Activated CD8-positive, alpha-beta memory T cell treated with anti-CD3 and anti-CD28 coated beads for 48 hours (primary cell): ENCODE measurements around the gene FSD1.

ENCODE experiments used
- DNase-seq, 3 experiments: peaks; one replicate each; pipeline ENCODE4 v3.0.0-alpha.2; 2020; ENCODE audit warnings: low read depth in 2 of 3, low spot score in 2 of 3

Gene FSD1

GRCh38 chr19:4362101-4362828 is 57.9 kb downstream of the FSD1 start:
- no peak for DNase-seq

GRCh38 chr19:4362831-4363545 is 58.6 kb downstream of the FSD1 start:
- no peak for DNase-seq

GRCh38 chr19:4363571-4364304 is 59.3 kb downstream of the FSD1 start:
- no peak for DNase-seq

- DNase-seq, result no peak
Measured at GRCh38 chr19:4365341-4365740, 60.9 kb downstream of the FSD1 start.

GRCh38 chr19:4365791-4366665 is 61.6 kb downstream of the FSD1 start:
- DNase-seq, result no peak

- no peak for DNase-seq
Measured at GRCh38 chr19:4366666-4367335, 62.4 kb downstream of the FSD1 start.

- no peak for DNase-seq
Measured at GRCh38 chr19:4367336-4367723, 62.9 kb downstream of the FSD1 start.

GRCh38 chr19:4367781-4368127 is 63.4 kb downstream of the FSD1 start:
- DNase-seq, result no peak

- no peak for DNase-seq
Measured at GRCh38 chr19:4368128-4368820, 63.9 kb downstream of the FSD1 start.

GRCh38 chr19:4369109-4369887 is 64.9 kb downstream of the FSD1 start:
- peak; percentile 39 to 57 (median 55) for DNase-seq

- DNase-seq, result peak; percentile 54 to 69 (median 55)
Measured at GRCh38 chr19:4369888-4370260, 65.5 kb downstream of the FSD1 start.

GRCh38 chr19:4370418-4371041 is 66.1 kb downstream of the FSD1 start:
- DNase-seq, result no peak

GRCh38 chr19:4371247-4372164 is 67.1 kb downstream of the FSD1 start:
- no peak for DNase-seq

GRCh38 chr19:4372165-4373012 is 68.0 kb downstream of the FSD1 start:
- no peak for DNase-seq

GRCh38 chr19:4373013-4373367 is 68.6 kb downstream of the FSD1 start:
- DNase-seq, result no peak
